Panc1 (cell line): Measurements from ENCODE around the gene OSBPL9.

Source experiments
- CTCF ChIP-seq: fragments of 450-650 bp; IDR thresholded peaks from 2 replicates; pipeline ENCODE4 v1.5.1; 2017; ENCODE audit warnings: mild to moderate bottlenecking
- POLR2AphosphoS5 ChIP-seq: IDR thresholded peaks from 2 replicates; pipeline ENCODE4 v1.6.1; 2012; ENCODE audit warnings: mild to moderate bottlenecking, low read depth, low read length, moderate library complexity
- TCF7L2 ChIP-seq: IDR thresholded peaks from 2 replicates; pipeline ENCODE4 v1.6.1; 2011; ENCODE audit warnings: mild to moderate bottlenecking, low read depth, low read length, inconsistent platforms
- TF ChIP-seq, protein P1 (sequence below), 2 experiments: IDR thresholded peaks; 2 replicates each; pipeline ENCODE4 v1.6.1; 2011 to 2012; ENCODE audit warnings: low read depth in 2 of 2, control low read depth in 1 of 2, low read length in 1 of 2, mild to moderate bottlenecking in 1 of 2, moderate library complexity in 1 of 2; ENCODE audit not compliant: insufficient read depth in 1 of 2

DNA sequence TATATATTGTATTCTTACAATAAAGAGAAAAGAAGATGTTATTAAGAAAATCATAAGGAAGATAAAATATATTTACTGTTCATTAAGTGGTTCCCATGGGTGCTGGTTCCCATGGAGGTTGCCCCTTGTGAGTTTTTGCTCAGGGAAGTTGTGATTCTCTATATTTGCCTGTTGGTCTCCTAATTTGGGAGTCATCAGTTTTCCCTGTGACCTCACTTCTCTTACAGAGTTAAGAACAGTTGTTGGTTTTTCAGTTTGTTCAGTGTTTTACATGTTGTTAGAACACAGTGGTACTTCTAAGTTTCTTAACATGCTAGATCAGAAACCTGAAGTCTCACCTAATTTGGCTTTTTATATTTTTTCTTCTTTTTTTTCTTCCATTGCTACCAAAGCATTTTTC, 109.2 kb downstream of the OSBPL9 start:
- TF ChIP-seq CTCF (no peak), POLR2AphosphoS5 (no peak), TCF7L2 (no peak)
- TF ChIP-seq, protein P1, sequence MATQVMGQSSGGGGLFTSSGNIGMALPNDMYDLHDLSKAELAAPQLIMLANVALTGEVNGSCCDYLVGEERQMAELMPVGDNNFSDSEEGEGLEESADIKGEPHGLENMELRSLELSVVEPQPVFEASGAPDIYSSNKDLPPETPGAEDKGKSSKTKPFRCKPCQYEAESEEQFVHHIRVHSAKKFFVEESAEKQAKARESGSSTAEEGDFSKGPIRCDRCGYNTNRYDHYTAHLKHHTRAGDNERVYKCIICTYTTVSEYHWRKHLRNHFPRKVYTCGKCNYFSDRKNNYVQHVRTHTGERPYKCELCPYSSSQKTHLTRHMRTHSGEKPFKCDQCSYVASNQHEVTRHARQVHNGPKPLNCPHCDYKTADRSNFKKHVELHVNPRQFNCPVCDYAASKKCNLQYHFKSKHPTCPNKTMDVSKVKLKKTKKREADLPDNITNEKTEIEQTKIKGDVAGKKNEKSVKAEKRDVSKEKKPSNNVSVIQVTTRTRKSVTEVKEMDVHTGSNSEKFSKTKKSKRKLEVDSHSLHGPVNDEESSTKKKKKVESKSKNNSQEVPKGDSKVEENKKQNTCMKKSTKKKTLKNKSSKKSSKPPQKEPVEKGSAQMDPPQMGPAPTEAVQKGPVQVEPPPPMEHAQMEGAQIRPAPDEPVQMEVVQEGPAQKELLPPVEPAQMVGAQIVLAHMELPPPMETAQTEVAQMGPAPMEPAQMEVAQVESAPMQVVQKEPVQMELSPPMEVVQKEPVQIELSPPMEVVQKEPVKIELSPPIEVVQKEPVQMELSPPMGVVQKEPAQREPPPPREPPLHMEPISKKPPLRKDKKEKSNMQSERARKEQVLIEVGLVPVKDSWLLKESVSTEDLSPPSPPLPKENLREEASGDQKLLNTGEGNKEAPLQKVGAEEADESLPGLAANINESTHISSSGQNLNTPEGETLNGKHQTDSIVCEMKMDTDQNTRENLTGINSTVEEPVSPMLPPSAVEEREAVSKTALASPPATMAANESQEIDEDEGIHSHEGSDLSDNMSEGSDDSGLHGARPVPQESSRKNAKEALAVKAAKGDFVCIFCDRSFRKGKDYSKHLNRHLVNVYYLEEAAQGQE (IDR thresholded peaks at IDR 0.05; ENCODE audit: insufficient read depth in 1 of 2, low read depth in 2 of 2, low read length in 1 of 2) = no peak
